H9 (cell line): ENCODE data around the gene JUP. TPM values are rescaled to one million over a fixed set of nuclear protein-coding genes. Genes with fewer than 3 reads are reported as not detected.

Source experiments
- DNase-seq: peaks from one replicate; pipeline ENCODE4 v3.0.0-alpha.2; 2017
- H2AFZ ChIP-seq: one replicate; pipeline ENCODE4 v1.6.1; 2013; ENCODE audit warnings: mild to moderate bottlenecking, low read length, control low read depth, moderate library complexity
- H2AK5ac ChIP-seq: 2 replicates; pipeline ENCODE4 v1.6.1; 2013; ENCODE audit warnings: low read length, control low read depth, mixed read lengths; ENCODE audit not compliant: insufficient read length
- H2BK120ac ChIP-seq: one replicate; pipeline ENCODE4 v1.6.1; 2013; ENCODE audit warnings: low read depth, mild to moderate bottlenecking, low read length, control low read depth, inconsistent platforms; ENCODE audit not compliant: poor library complexity, severe bottlenecking
- H2BK12ac ChIP-seq: 2 replicates; pipeline ENCODE4 v1.6.1; 2013; ENCODE audit warnings: low read length, control low read depth, mixed read lengths, low read depth; ENCODE audit not compliant: insufficient read length
- H2BK15ac ChIP-seq: 2 replicates; pipeline ENCODE4 v1.6.1; 2013; ENCODE audit warnings: low read depth, low read length, control low read depth
- H2BK20ac ChIP-seq: one replicate; pipeline ENCODE4 v1.6.1; 2013; ENCODE audit warnings: low read depth, mild to moderate bottlenecking, low read length, control low read depth, inconsistent platforms; ENCODE audit not compliant: poor library complexity, severe bottlenecking
- H2BK5ac ChIP-seq: 2 replicates; pipeline ENCODE4 v1.6.1; 2013; ENCODE audit warnings: low read length, control low read depth, mixed read lengths; ENCODE audit not compliant: insufficient read length
- H3K14ac ChIP-seq: 2 replicates; pipeline ENCODE4 v1.6.1; 2013; ENCODE audit warnings: low read length, control low read depth; ENCODE audit not compliant: insufficient read depth
- H3K18ac ChIP-seq: 2 replicates; pipeline ENCODE4 v1.6.1; 2013; ENCODE audit warnings: low read depth, mild to moderate bottlenecking, mixed read lengths, low read length, control low read depth; ENCODE audit not compliant: insufficient read length
- H3K23ac ChIP-seq: 2 replicates; pipeline ENCODE4 v1.6.1; 2013; ENCODE audit warnings: low read length, control low read depth, mixed read lengths, low read depth; ENCODE audit not compliant: insufficient read length
- H3K23me2 ChIP-seq: 2 replicates; pipeline ENCODE4 v1.6.1; 2013; ENCODE audit warnings: low read depth, mild to moderate bottlenecking, mixed read lengths, low read length, control low read depth; ENCODE audit not compliant: insufficient read length, poor library complexity, severe bottlenecking
- H3K27ac ChIP-seq: 2 replicates; pipeline ENCODE4 v1.5.1; 2013; ENCODE audit warnings: low read length, control low read depth, mixed read lengths, low read depth; ENCODE audit not compliant: insufficient read length
- H3K27me3 ChIP-seq: 2 replicates; pipeline ENCODE4 v1.6.1; 2013; ENCODE audit warnings: low read length, control low read depth, inconsistent platforms; ENCODE audit not compliant: insufficient read depth
- H3K4ac ChIP-seq: 2 replicates; pipeline ENCODE4 v1.6.1; 2013; ENCODE audit warnings: low read depth, mild to moderate bottlenecking, control low read depth, inconsistent platforms, low read length, moderate library complexity
- H3K4me1 ChIP-seq: 2 replicates; pipeline ENCODE4 v1.6.1; 2013; ENCODE audit warnings: low read length, control low read depth, inconsistent platforms; ENCODE audit not compliant: insufficient read depth
- H3K4me2 ChIP-seq: 2 replicates; pipeline ENCODE4 v1.6.1; 2013; ENCODE audit warnings: low read length, control low read depth, mixed read lengths; ENCODE audit not compliant: insufficient read length, insufficient read depth
- H3K56ac ChIP-seq: 2 replicates; pipeline ENCODE4 v1.6.1; 2013; ENCODE audit warnings: low read depth, mild to moderate bottlenecking, mixed read lengths, low read length, control low read depth; ENCODE audit not compliant: insufficient read length
- H3K79me1 ChIP-seq: 2 replicates; pipeline ENCODE4 v1.6.1; 2013; ENCODE audit warnings: low read depth, mild to moderate bottlenecking, moderate library complexity, low read length, control low read depth, inconsistent platforms; ENCODE audit not compliant: insufficient read depth, poor library complexity, severe bottlenecking
- H3K79me2 ChIP-seq: 2 replicates; pipeline ENCODE4 v1.6.1; 2013; ENCODE audit warnings: low read length, control low read depth, inconsistent platforms; ENCODE audit not compliant: insufficient read depth
- H3K9ac ChIP-seq: 2 replicates; pipeline ENCODE4 v1.6.1; 2013; ENCODE audit warnings: low read length, control low read depth, mixed read lengths; ENCODE audit not compliant: insufficient read length; ENCODE audit errors: extremely low read depth
- H3K9me3 ChIP-seq: one replicate; pipeline ENCODE4 v1.6.1; 2013; ENCODE audit warnings: low read depth, low read length, inconsistent platforms; ENCODE audit not compliant: control insufficient read depth
- H3T11ph ChIP-seq: one replicate; pipeline ENCODE4 v1.6.1; 2013; ENCODE audit warnings: mild to moderate bottlenecking, low read length, control low read depth, inconsistent platforms
- H4K20me1 ChIP-seq: one replicate; pipeline ENCODE4 v1.6.1; 2013; ENCODE audit not compliant: control insufficient read depth, insufficient read length, insufficient read depth
- H4K5ac ChIP-seq: 2 replicates; pipeline ENCODE4 v1.6.1; 2013; ENCODE audit warnings: low read depth, mild to moderate bottlenecking, mixed read lengths, low read length, control low read depth; ENCODE audit not compliant: insufficient read length
- H4K8ac ChIP-seq: replicated peaks from 2 replicates; pipeline ENCODE4 v1.6.1; 2013; ENCODE audit warnings: low read length, control low read depth, mixed read lengths, low read depth; ENCODE audit not compliant: insufficient read length
- H4K91ac ChIP-seq: 2 replicates; pipeline ENCODE4 v1.6.1; 2013; ENCODE audit warnings: low read depth, mild to moderate bottlenecking, moderate library complexity, mixed read lengths, low read length, control low read depth; ENCODE audit not compliant: insufficient read length
- H3K27ac Mint-ChIP-seq, 3 experiments: 2 replicates in 2 of 3; 3 replicates in 1 of 3; pipeline ENCODE4 v1.8.0; 2020 to 2021; ENCODE audit warnings: mixed read lengths in 3 of 3, mild to moderate bottlenecking in 1 of 3, moderate library complexity in 1 of 3
- H3K27me3 Mint-ChIP-seq: 2 replicates; pipeline ENCODE4 v1.8.0; 2021; ENCODE audit warnings: low read depth, mild to moderate bottlenecking, moderate library complexity, mixed read lengths
- H3K36me3 Mint-ChIP-seq, 3 experiments: 2 replicates in 2 of 3; 3 replicates in 1 of 3; pipeline ENCODE4 v1.8.0; 2020 to 2021; ENCODE audit warnings: low read depth in 3 of 3, mixed read lengths in 3 of 3; ENCODE audit not compliant: insufficient read depth in 1 of 3
- H3K4me1 Mint-ChIP-seq, 2 experiments: 2 replicates each; pipeline ENCODE4 v1.8.0; 2020; ENCODE audit warnings: mixed read lengths in 2 of 2
- H3K4me3 Mint-ChIP-seq, 2 experiments: 2 replicates in 1 of 2; 3 replicates in 1 of 2; pipeline ENCODE4 v1.8.0; 2020 to 2021; ENCODE audit warnings: mild to moderate bottlenecking in 2 of 2, mixed read lengths in 2 of 2, moderate library complexity in 1 of 2
- H3K9me3 Mint-ChIP-seq, 2 experiments: 2 replicates in 1 of 2; 3 replicates in 1 of 2; pipeline ENCODE4 v1.8.0; 2020; ENCODE audit warnings: mild to moderate bottlenecking in 2 of 2, mixed read lengths in 2 of 2, moderate library complexity in 1 of 2
- WGBS: extraction: QIAGEN DNeasy Blood & Tissue Kit; methylation state at CpG from one replicate; pipeline ENCODE4 v1.1.7; 2013; ENCODE audit warnings: missing lambda C conversion rate, low lambda C conversion rate, mixed read lengths; ENCODE audit not compliant: insufficient read length; ENCODE audit errors: extremely low coverage; 5-methylcytosine and 5-hydroxymethylcytosine counted together
- total RNA-seq: library from RNA; stranded (reverse); gene quantifications from 2 replicates; pipeline ENCODE4 v1.2.1, GENCODE V29; 2021
- TF ChIP-seq, protein P1 (sequence below): fragments of 200-600 bp; sonication (generic); conservative IDR thresholded peaks from 3 replicates; pipeline ENCODE4 v1.8.0; 2021; ENCODE audit warnings: antibody characterized with exemption, mild to moderate bottlenecking

The JUP gene
- total RNA-seq, 1 experiment from 2014 or later: 90.1 TPM

DNA sequence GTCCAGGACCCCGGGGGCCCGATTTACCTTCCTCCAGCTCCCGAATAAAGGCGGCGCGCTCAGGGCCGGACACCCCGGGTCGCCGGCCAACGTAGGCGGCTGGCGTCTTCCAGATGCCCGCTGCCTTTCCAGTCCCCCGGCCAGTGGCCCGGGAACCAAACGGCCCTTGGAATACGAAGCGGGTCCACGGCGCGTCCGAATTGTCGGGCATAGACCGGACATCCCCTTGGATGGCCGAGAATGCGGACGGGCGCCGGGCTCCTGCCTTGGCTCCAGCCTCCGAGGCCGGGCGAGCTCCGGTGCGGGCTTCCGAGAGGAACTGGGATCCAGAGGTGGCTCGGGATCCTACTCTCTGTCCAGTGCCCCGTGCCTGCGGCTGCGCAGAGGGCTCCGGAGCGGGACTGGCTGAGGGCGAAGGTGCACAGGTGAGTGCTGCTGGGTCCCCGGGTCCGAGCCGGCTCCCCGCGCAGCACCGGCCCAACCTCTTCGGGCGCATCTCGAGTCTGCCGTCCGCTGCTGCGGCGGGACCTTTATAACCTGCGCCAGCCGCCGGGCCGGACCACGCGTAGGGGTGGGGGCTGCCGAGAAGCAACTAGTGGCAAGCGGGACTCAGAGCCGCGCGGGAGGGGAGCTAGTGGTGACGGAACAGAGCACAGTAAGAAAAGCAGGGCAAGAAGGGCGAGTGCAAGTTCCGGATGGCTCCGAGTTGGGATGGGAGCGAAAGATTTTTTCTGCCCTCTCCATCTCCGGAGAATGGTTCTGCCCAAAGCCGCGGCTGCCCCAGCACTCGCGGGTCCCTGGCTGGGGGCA, 52.2 kb downstream of the JUP start, which contains the start of gene HAP1:
TSS of gene HAP1 (minus strand) at position 505 of the 810 bp plus-strand sequence. CDS start at position 496, 9 bp downstream.
- H3K4me3 Mint-ChIP-seq: peak within 1 kb of the TSS; percentile 68 to 87
- H2AK5ac ChIP-seq: no peak within 1 kb of the TSS
- peak within 1 kb of the TSS; percentile 61 to 96 (median 94); a peak in 5 of 7 replicates for H3K27ac Mint-ChIP-seq
- H3K27ac ChIP-seq: no peak within 1 kb of the TSS
- peaks cover 12 to 46% of the 10 kb centered on the region in 2 experiments for H3K4me1 Mint-ChIP-seq
- peak within 1 kb of the TSS; percentile 46 for H2AFZ ChIP-seq
- H2BK5ac ChIP-seq: no peak within 1 kb of the TSS
- peak; percentile 84 for DNase-seq
- no peak within 1 kb of the TSS for H3T11ph ChIP-seq
- peak within 1 kb of the TSS; percentile 98 for H3K18ac ChIP-seq
- TF ChIP-seq, protein P1, sequence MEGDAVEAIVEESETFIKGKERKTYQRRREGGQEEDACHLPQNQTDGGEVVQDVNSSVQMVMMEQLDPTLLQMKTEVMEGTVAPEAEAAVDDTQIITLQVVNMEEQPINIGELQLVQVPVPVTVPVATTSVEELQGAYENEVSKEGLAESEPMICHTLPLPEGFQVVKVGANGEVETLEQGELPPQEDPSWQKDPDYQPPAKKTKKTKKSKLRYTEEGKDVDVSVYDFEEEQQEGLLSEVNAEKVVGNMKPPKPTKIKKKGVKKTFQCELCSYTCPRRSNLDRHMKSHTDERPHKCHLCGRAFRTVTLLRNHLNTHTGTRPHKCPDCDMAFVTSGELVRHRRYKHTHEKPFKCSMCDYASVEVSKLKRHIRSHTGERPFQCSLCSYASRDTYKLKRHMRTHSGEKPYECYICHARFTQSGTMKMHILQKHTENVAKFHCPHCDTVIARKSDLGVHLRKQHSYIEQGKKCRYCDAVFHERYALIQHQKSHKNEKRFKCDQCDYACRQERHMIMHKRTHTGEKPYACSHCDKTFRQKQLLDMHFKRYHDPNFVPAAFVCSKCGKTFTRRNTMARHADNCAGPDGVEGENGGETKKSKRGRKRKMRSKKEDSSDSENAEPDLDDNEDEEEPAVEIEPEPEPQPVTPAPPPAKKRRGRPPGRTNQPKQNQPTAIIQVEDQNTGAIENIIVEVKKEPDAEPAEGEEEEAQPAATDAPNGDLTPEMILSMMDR: no peak
- H2BK15ac ChIP-seq: no peak within 1 kb of the TSS
- no peaks in the 10 kb centered on the region for H3K9me3 ChIP-seq
- H2BK120ac ChIP-seq: no peak within 1 kb of the TSS
- peak within 1 kb of the TSS; percentile 59 for H2BK12ac ChIP-seq
- H4K5ac ChIP-seq: no peak within 1 kb of the TSS
- H3K27me3 ChIP-seq: peaks cover 27% of the 10 kb centered on the region; the same call in 1 of the 2 replicates
- no peaks in the 10 kb centered on the region for H4K20me1 ChIP-seq
- H3K9ac ChIP-seq: peak within 1 kb of the TSS; percentile 85
- no peak within 1 kb of the TSS for H4K8ac ChIP-seq
- peaks cover 8% of the 10 kb centered on the region for H3K23me2 ChIP-seq
- no peaks in the 10 kb centered on the region for H3K9me3 Mint-ChIP-seq
- H3K23ac ChIP-seq: no peak within 1 kb of the TSS
- no peak within 1 kb of the TSS for H3K4ac ChIP-seq
- peak within 1 kb of the TSS; percentile 54 for H3K4me2 ChIP-seq
- H3K56ac ChIP-seq: no peak within 1 kb of the TSS
- H3K14ac ChIP-seq: peak within 1 kb of the TSS; percentile 98
- no peaks in the 10 kb centered on the region for H3K4me1 ChIP-seq
- no peaks in the 10 kb centered on the region for H3K79me2 ChIP-seq
- H3K36me3 Mint-ChIP-seq: no peaks in the 10 kb centered on the region; a peak in 1 of 7 replicates
- peaks cover 80% of the 10 kb centered on the region for H3K27me3 Mint-ChIP-seq
- WGBS: no CpG with 5 or more reads among the region's 77 CpGs
- H3K79me1 ChIP-seq: no peaks in the 10 kb centered on the region
- no peak within 1 kb of the TSS for H4K91ac ChIP-seq
- H2BK20ac ChIP-seq: no peak within 1 kb of the TSS
